ENCODE data around the gene CLEC16A. TPM values are rescaled to one million over a fixed set of nuclear protein-coding genes. Genes with fewer than 3 reads are reported as not detected.

The CLEC16A gene, protein sequence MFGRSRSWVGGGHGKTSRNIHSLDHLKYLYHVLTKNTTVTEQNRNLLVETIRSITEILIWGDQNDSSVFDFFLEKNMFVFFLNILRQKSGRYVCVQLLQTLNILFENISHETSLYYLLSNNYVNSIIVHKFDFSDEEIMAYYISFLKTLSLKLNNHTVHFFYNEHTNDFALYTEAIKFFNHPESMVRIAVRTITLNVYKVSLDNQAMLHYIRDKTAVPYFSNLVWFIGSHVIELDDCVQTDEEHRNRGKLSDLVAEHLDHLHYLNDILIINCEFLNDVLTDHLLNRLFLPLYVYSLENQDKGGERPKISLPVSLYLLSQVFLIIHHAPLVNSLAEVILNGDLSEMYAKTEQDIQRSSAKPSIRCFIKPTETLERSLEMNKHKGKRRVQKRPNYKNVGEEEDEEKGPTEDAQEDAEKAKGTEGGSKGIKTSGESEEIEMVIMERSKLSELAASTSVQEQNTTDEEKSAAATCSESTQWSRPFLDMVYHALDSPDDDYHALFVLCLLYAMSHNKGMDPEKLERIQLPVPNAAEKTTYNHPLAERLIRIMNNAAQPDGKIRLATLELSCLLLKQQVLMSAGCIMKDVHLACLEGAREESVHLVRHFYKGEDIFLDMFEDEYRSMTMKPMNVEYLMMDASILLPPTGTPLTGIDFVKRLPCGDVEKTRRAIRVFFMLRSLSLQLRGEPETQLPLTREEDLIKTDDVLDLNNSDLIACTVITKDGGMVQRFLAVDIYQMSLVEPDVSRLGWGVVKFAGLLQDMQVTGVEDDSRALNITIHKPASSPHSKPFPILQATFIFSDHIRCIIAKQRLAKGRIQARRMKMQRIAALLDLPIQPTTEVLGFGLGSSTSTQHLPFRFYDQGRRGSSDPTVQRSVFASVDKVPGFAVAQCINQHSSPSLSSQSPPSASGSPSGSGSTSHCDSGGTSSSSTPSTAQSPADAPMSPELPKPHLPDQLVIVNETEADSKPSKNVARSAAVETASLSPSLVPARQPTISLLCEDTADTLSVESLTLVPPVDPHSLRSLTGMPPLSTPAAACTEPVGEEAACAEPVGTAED
- 10 to 100 TPM; 11.4 to 15.2 (median 12.9) TPM for polyA plus RNA-seq (ENCODE audit: insufficient read length in 10 of 10)
- long read RNA-seq, donor 1 = 0 reads
- long read RNA-seq, donor 2 = 0 reads
- long read RNA-seq, donor 3 = 0 reads
- long read RNA-seq, donor 4 = 0 reads
- long read RNA-seq, donor 5, partial matches to known transcripts = 0 of 1 reads
- long read RNA-seq, donor 5, other reads (novel, unspliced or antisense) = 0 of 1 reads
- long read RNA-seq, donor 6 = 0 reads
- long read RNA-seq, donor 7, partial matches to known transcripts = 0 of 1 reads
- long read RNA-seq, donor 7, other reads (novel, unspliced or antisense) = 0 of 1 reads
- long read RNA-seq, donor 8 = 0 reads
- long read RNA-seq, donor 9 = 0 reads

GRCh38 chr16:10944249-10945064 lies at the start of gene CLEC16A:
CLEC16A (plus strand) TSS chr16:10944564; CDS start chr16:10944718, 154 bp downstream.
- peak; percentile 96 to 99 (median 97) for DNase-seq

DNA sequence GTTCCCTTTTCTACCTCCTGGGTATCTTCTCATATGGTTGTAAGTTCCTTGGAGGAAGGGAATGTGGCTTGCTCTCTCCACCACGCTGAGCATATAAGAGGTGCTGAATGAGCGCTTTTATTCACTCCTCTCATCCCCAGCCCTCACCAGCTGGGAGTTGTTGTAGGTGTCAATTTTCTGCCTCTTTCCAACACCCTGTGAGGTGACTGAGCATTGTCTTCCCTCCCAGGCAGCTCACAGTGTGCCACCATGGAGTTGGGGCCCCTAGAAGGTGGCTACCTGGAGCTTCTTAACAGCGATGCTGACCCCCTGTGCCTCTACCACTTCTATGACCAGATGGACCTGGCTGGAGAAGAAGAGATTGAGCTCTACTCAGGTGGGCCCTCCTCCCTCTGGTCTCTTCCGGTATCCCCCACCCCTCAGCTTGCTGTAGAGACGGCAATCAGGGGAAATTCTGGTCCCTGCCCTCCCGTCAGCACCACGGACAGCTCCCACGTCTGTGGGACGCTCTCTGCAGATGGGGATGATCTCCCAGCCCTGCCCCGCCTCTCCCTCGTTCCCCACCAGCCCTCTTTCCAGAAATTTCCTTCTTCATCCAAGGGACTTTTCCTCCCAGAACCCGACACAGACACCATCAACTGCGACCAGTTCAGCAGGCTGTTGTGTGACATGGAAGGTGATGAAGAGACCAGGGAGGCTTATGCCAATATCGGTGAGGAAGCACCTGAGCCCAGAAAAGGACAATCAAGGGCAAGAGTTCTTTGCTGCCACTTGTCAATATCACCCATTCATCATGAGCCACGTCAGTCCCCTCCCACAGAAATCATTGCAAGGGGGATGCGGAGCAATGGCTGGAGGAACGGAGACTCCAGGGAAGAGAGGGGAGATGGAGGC lies 49.1 kb upstream of the CLEC16A start:
- DNase-seq = peak; percentile 44 to 79 (median 73)

DNA sequence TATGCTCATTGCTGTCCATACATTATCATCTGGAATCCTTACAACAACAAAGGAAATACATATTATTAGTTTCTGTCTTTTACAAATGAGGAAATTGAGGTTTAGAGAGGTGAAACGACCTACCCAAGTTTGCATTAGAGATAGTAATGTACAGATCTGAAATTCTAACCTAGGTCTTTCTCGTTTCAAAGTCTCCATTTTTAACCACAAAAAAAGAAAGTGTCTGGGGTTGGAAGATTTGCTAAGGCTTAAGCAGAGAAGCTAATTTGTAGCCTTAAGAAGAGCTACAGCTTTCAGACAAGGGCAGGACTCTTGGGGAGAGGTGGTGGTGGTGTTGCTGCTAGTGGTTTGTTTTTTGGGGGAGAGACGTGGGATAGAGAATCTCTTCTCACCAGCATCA lies 48.2 kb upstream of the CLEC16A start:
- DNase-seq = no peak

DNA sequence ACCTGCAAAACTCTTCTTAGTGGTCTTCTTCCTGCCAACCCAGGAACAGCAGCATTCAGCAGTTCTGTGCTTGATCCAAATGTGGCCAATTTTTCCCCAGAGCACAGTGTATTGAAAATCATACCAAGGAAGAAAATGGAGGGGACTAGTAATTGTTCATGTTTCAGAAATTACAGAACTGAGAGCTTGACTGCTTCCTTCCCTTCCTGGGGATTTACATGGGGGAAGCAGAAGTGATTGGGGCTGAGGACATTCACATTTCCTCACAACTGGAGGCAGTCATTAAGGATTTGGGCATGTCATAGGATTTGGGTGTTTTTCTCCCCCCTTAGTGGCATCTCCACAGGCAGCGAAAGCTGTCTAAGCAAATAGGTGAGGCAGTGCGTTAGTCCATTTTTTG lies 47.6 kb upstream of the CLEC16A start:
- DNase-seq = no peak

GRCh38 chr16:10897134-10897533 lies 47.2 kb upstream of the CLEC16A start:
- no peak for DNase-seq

DNA sequence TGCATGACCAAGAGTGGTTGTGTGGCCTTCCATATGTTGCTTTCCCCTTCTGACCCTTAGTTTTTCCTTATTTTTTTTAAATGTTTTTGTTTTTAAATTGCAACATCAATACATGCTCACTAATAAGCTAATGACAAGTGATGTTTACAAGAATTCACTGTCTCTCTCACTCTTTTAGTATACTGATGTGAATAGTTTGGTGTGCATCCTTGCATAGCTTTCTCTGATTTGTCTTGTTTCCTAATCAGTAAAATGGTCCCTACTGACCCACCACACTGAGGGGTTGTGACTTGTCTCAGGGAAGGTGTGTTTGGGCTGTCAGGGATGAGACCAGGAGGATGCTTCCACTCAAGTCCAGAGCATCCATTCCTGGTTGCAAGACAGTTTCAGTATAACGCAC lies 41.4 kb upstream of the CLEC16A start:
- no peak for DNase-seq

DNA sequence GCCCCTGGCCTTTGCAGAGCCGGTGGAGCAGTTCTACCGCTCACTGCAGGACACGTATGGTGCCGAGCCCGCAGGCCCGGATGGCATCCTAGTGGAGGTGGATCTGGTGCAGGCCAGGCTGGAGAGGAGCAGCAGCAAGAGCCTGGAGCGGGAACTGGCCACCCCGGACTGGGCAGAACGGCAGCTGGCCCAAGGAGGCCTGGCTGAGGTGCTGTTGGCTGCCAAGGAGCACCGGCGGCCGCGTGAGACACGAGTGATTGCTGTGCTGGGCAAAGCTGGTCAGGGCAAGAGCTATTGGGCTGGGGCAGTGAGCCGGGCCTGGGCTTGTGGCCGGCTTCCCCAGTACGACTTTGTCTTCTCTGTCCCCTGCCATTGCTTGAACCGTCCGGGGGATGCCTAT lies 37.9 kb upstream of the CLEC16A start:
- DNase-seq = no peak

GRCh38 chr16:10906914-10907756 lies 37.2 kb upstream of the CLEC16A start:
- DNase-seq = no peak

- DNase-seq = no peak
These were observed 36.7 kb upstream of the CLEC16A start for GRCh38 chr16:10907757-10908045.

- no peak for DNase-seq
These were observed 33.1 kb upstream of the CLEC16A start for GRCh38 chr16:10911267-10911666.

GRCh38 chr16:10916534-10916933 lies 27.8 kb upstream of the CLEC16A start:
- DNase-seq = no peak

- peak; percentile 89 to 96 (median 94) for DNase-seq
These were observed 25.9 kb upstream of the CLEC16A start for GRCh38 chr16:10918294-10919002.

DNA sequence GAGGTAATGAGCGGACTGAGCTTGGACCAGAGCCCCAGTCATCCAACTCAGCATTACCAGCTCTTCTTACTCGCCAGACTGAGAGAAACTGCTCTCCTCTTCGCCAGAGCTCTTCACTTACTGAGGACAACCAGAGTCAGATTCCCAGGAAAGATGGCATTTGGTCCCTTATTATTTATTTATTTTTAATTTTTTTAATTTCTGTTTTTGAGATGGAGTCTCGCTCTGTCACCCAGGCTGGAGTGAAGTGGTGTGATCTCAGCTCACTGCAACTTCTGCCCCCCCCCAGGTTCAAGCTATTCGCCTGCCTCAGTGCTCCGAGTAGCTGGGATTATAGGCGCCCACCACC lies 25.4 kb upstream of the CLEC16A start:
- no peak for DNase-seq

- DNase-seq = peak; percentile 39 to 74 (median 57)
These were observed 23.5 kb upstream of the CLEC16A start for GRCh38 chr16:10920726-10921427.

- peak in 1 of 3 donors; percentile 53 for DNase-seq
These were observed 22.6 kb upstream of the CLEC16A start for GRCh38 chr16:10921536-10922327.

DNA sequence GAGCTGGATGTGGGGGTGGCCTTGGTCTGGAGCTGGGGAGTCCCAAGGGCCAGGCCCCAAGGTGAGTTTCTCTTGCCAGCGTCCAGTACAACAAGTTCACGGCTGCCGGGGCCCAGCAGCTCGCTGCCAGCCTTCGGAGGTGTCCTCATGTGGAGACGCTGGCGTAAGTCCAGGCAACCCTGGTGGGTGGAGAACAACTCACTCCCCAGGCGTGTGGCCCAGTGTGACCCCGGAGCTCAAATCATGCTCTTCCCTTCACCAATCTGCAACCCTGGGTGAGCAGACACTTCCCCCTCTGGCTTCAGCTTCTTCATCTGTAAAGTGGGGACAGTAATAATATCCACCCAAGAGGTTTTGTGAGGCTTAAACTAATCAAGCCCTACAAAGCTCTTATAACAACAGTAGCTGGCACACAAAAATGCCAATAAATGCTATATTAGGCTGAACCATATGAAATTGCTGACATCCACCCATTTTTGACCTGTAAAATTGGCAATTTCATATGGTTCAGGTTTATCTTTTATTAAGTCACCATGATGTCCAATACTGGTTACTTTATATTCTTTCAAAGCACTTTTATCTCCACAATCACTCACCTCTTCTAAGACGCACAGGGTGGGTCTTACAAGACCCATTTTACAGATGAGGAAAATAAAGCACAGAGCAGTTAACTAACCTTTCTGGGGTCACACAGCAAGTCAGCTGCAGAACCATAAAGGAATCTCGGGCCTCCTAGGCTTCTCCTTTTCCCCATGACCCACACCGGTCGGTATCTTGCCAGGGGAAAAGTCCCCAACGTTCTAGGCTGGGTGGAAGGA lies 21.8 kb upstream of the CLEC16A start:
- peak in 1 of 3 donors; percentile 36 for DNase-seq
